Activated CD8-positive, alpha-beta T cell treated with anti-CD3 and anti-CD28 coated beads for 36 hours (primary cell): ENCODE results near the gene ZNF283. TPM values are rescaled to one million over a fixed set of nuclear protein-coding genes. Genes with fewer than 3 reads are reported as not detected.
"Not testable (repeated sequence)": the region's sequence is repeated elsewhere in the genome, so short reads cannot be mapped to it uniquely, and the experiment has no call there.

Experiments
- ATAC-seq: fragments of 200-7000 bp; cut with Tn5 transposase; one replicate; pipeline ENCODE4 v1.10.0; 2021; ENCODE audit warnings: mild to moderate bottlenecking, moderate library complexity
- CTCF ChIA-PET: fragments of 350-600 bp; sonication (Branson Sonifier 250); formaldehyde crosslinking; loops from one replicate; lab custom pipeline; 2021; ENCODE audit warnings: antibody characterized with exemption; lab: Charles Lee
- POLR2A ChIA-PET: fragments of 350-600 bp; sonication (Branson Sonifier 250); formaldehyde crosslinking; loops from one replicate; lab custom pipeline; 2021; ENCODE audit warnings: antibody characterized with exemption; lab: Charles Lee
- DNase-seq: peaks from one replicate; pipeline ENCODE4 v3.0.0-alpha.2; 2020
- H3K27ac Mint-ChIP-seq: one replicate; pipeline ENCODE4 v1.8.0; 2021; ENCODE audit warnings: mild to moderate bottlenecking, mixed read lengths
- H3K27me3 Mint-ChIP-seq: one replicate; pipeline ENCODE4 v1.8.0; 2021; ENCODE audit warnings: mixed read lengths
- H3K36me3 Mint-ChIP-seq: one replicate; pipeline ENCODE4 v1.8.0; 2021; ENCODE audit warnings: low read depth, mixed read lengths
- H3K4me1 Mint-ChIP-seq: one replicate; pipeline ENCODE4 v1.8.0; 2021; ENCODE audit warnings: low read depth, mixed read lengths
- H3K4me3 Mint-ChIP-seq: one replicate; pipeline ENCODE4 v1.8.0; 2021; ENCODE audit warnings: mild to moderate bottlenecking, moderate library complexity, mixed read lengths
- H3K9me3 Mint-ChIP-seq: one replicate; pipeline ENCODE4 v1.8.0; 2021; ENCODE audit warnings: mixed read lengths
- CTCF ChIP-seq: fragments of 200-600 bp; IDR thresholded peaks from one replicate; pipeline ENCODE4 v1.8.0; 2022; ENCODE audit warnings: antibody characterized with exemption, mild to moderate bottlenecking
- intact Hi-C: fragments of 100-400 bp; cut with micrococcal nuclease; formaldehyde crosslinking; loops from one replicate; pipeline ENCODE4 v1.10.0; 2022
- total RNA-seq, 2 experiments: library from RNA; stranded (reverse); gene quantifications; one replicate each; pipeline ENCODE4 v1.2.3, GENCODE V29; 2021

ZNF283 gene
- total RNA-seq, 2 experiments from 2014 or later = 6.6 to 7.2 TPM

GRCh38 chr19:43812688-43813087 is 14.4 kb upstream of the ZNF283 start:
- ChIA-PET CTCF (interaction anchor here (3.9 kb wide), 1 partner anchor 67 kb away, joined by 29 read pairs; no protein-coding TSS in a partner anchor), POLR2A (interaction anchor here (1.4 kb wide), 1 partner anchor 47 kb away, joined by 3 read pairs; no protein-coding TSS in a partner anchor)

GRCh38 chr19:43814663-43815352 is 12.3 kb upstream of the ZNF283 start:
- no peak for TF ChIP-seq CTCF
- H3K4me3 Mint-ChIP-seq = no peak overlapping the region
- DNase-seq (no peak), ATAC-seq (no peak)
- intact Hi-C loops = no loop called here
- H3K36me3 Mint-ChIP-seq = no peaks in the 10 kb centered on the region
- CTCF ChIA-PET = interaction anchor here (1.1 kb wide), 1 partner anchor 63 kb away, joined by 3 read pairs; no protein-coding TSS in a partner anchor
- no peaks in the 10 kb centered on the region for H3K9me3 Mint-ChIP-seq
- H3K27me3 Mint-ChIP-seq = peaks cover 16% of the 10 kb centered on the region
- no peak overlapping the region for H3K27ac Mint-ChIP-seq
- H3K4me1 Mint-ChIP-seq = no peaks in the 10 kb centered on the region
- POLR2A ChIA-PET = interaction anchor here (0.6 kb wide), 1 partner anchor 117 kb away, joined by 3 read pairs; no protein-coding TSS in a partner anchor

More at GRCh38 chr19:43812688-43813087, 14.4 kb upstream of the ZNF283 start:
- ATAC-seq (no peak), DNase-seq (no peak)
- Mint-ChIP-seq H3K27me3 (peaks cover 9% of the 10 kb centered on the region), H3K9me3 (no peaks in the 10 kb centered on the region), H3K36me3 (no peaks in the 10 kb centered on the region), H3K4me1 (no peaks in the 10 kb centered on the region), H3K4me3 (no peak overlapping the region), H3K27ac (no peak overlapping the region)
- intact Hi-C loops = no loop called here
- no peak for TF ChIP-seq CTCF

- DNase-seq, CTCF ChIA-PET, intact Hi-C loops, H3K9me3 Mint-ChIP-seq, H3K27ac Mint-ChIP-seq, ATAC-seq, H3K4me3 Mint-ChIP-seq, H3K36me3 Mint-ChIP-seq: not testable (repeated sequence)
- Mint-ChIP-seq H3K4me1 (peaks cover 11% of the 10 kb centered on the region), H3K27me3 (peaks cover 29% of the 10 kb centered on the region)
- POLR2A ChIA-PET = interaction anchor here (1.8 kb wide), 1 partner anchor 149 kb away, joined by 4 read pairs; no protein-coding TSS in a partner anchor
Measured at GRCh38 chr19:43817454-43817853, 9.7 kb upstream of the ZNF283 start.

GRCh38 chr19:43818500-43818899 is 8.6 kb upstream of the ZNF283 start:
- Mint-ChIP-seq H3K27ac (no peak overlapping the region), H3K9me3 (peaks cover 6% of the 10 kb centered on the region), H3K27me3 (peaks cover 31% of the 10 kb centered on the region), H3K4me1 (peaks cover 11% of the 10 kb centered on the region), H3K4me3 (no peak overlapping the region), H3K36me3 (peaks cover 5% of the 10 kb centered on the region)
- intact Hi-C loops = no loop called here
- no peak for TF ChIP-seq CTCF
- CTCF ChIA-PET = interaction anchor here (1.8 kb wide), 1 partner anchor 9 kb away, joined by 7 read pairs; no protein-coding TSS in a partner anchor
- ATAC-seq (no peak), DNase-seq (no peak)
- POLR2A ChIA-PET = interaction anchor here (1.8 kb wide), 1 partner anchor 150 kb away, joined by 4 read pairs; no protein-coding TSS in a partner anchor

GRCh38 chr19:43820098-43820883 is 6.8 kb upstream of the ZNF283 start:
- no peak for TF ChIP-seq CTCF
- Mint-ChIP-seq H3K36me3 (peaks cover 5% of the 10 kb centered on the region), H3K4me1 (peaks cover 11% of the 10 kb centered on the region), H3K4me3 (peak overlapping the region; percentile 70), H3K9me3 (peaks cover 9% of the 10 kb centered on the region), H3K27me3 (peaks cover 40% of the 10 kb centered on the region), H3K27ac (peak overlapping the region; percentile 51)
- ChIA-PET CTCF (interaction anchor here (0.8 to 1.7 kb wide), 5 partner anchors 9 to 152 kb away, joined by 3 to 6 read pairs (median 3); partner anchors contain the start of gene KCNN4), POLR2A (interaction anchor here (0.7 kb wide), 1 partner anchor 135 kb away, joined by 3 read pairs; no protein-coding TSS in a partner anchor)
- ATAC-seq (peak; percentile 71), DNase-seq (peak; percentile 54)
- intact Hi-C loops = no loop called here
